Glutamatergic neuron (in vitro differentiated cells): ENCODE measurements around the gene ZNF674. TPM values are rescaled to one million over a fixed set of nuclear protein-coding genes. Genes with fewer than 3 reads are reported as not detected.
A peak's percentile ranks its signal among the peaks of the same experiment; 100 is the strongest.
"Not testable (repeated sequence)": the region's sequence is repeated elsewhere in the genome, so short reads cannot be mapped to it uniquely, and the experiment has no call there.

Source experiments
- DNase-seq: peaks from one replicate; pipeline ENCODE4 v3.0.0; 2022
- H3K27ac Mint-ChIP-seq: one replicate; pipeline ENCODE4 v1.8.0; 2020; ENCODE audit warnings: mild to moderate bottlenecking, mixed read lengths, inconsistent platforms; ENCODE audit not compliant: unreplicated experiment
- H3K27me3 Mint-ChIP-seq: one replicate; pipeline ENCODE4 v1.8.0; 2020; ENCODE audit warnings: mild to moderate bottlenecking, moderate library complexity, mixed read lengths, inconsistent platforms; ENCODE audit not compliant: unreplicated experiment
- H3K36me3 Mint-ChIP-seq: one replicate; pipeline ENCODE4 v1.8.0; 2020; ENCODE audit warnings: mild to moderate bottlenecking, mixed read lengths, inconsistent platforms; ENCODE audit not compliant: unreplicated experiment
- H3K4me1 Mint-ChIP-seq: one replicate; pipeline ENCODE4 v1.8.0; 2020; ENCODE audit warnings: mild to moderate bottlenecking, low read depth, mixed read lengths, inconsistent platforms; ENCODE audit not compliant: unreplicated experiment
- H3K4me3 Mint-ChIP-seq: one replicate; pipeline ENCODE4 v1.8.0; 2020; ENCODE audit warnings: mild to moderate bottlenecking, mixed read lengths, inconsistent platforms; ENCODE audit not compliant: unreplicated experiment
- H3K9me3 Mint-ChIP-seq: one replicate; pipeline ENCODE4 v1.8.0; 2020; ENCODE audit warnings: mild to moderate bottlenecking, moderate library complexity, mixed read lengths, inconsistent platforms; ENCODE audit not compliant: unreplicated experiment
- CTCF ChIP-seq: fragments of 200-600 bp; sonication (generic); IDR thresholded peaks from one replicate; pipeline ENCODE4 v1.5.0; 2021; ENCODE audit not compliant: partially characterized antibody, unreplicated experiment
- total RNA-seq: library from RNA; stranded (reverse); fragmentation: NEBNext Ultra II Directional; extraction: Animal tissue kit (Norgen Biotek cat#: 25700); gene quantifications from one replicate; pipeline ENCODE4 v1.2.1, GENCODE V29; 2021; ENCODE audit not compliant: unreplicated experiment

Gene ZNF674
- total RNA-seq, 1 donor from 2014 or later: 6.4 TPM

GRCh38 chrX:46477435-46477834, 67.8 kb downstream of the ZNF674 start:
- H3K27me3 Mint-ChIP-seq: no peaks in the 10 kb centered on the region
- no peaks in the 10 kb centered on the region for H3K4me1 Mint-ChIP-seq
- H3K4me3 Mint-ChIP-seq: no peak overlapping the region
- TF ChIP-seq CTCF: no peak
- H3K27ac Mint-ChIP-seq: no peak overlapping the region
- peaks cover 3% of the 10 kb centered on the region for H3K9me3 Mint-ChIP-seq
- no peak for DNase-seq
- H3K36me3 Mint-ChIP-seq: peaks cover 5% of the 10 kb centered on the region

GRCh38 chrX:46465203-46465602, 80.0 kb downstream of the ZNF674 start:
- TF ChIP-seq CTCF: no peak
- H3K9me3 Mint-ChIP-seq: peaks cover 1% of the 10 kb centered on the region
- H3K27me3 Mint-ChIP-seq: no peaks in the 10 kb centered on the region
- H3K4me1 Mint-ChIP-seq: no peaks in the 10 kb centered on the region
- DNase-seq: no peak
- no peak overlapping the region for H3K27ac Mint-ChIP-seq
- H3K4me3 Mint-ChIP-seq: no peak overlapping the region
- no peaks in the 10 kb centered on the region for H3K36me3 Mint-ChIP-seq

GRCh38 chrX:46463682-46464081, 81.5 kb downstream of the ZNF674 start:
- no peak overlapping the region for H3K27ac Mint-ChIP-seq
- no peaks in the 10 kb centered on the region for H3K4me1 Mint-ChIP-seq
- no peak overlapping the region for H3K4me3 Mint-ChIP-seq
- H3K36me3 Mint-ChIP-seq: no peaks in the 10 kb centered on the region
- no peak for DNase-seq
- TF ChIP-seq CTCF: no peak
- no peaks in the 10 kb centered on the region for H3K27me3 Mint-ChIP-seq
- H3K9me3 Mint-ChIP-seq: peaks cover 1% of the 10 kb centered on the region

- DNase-seq: no peak
- H3K27ac Mint-ChIP-seq: no peak overlapping the region
- no peaks in the 10 kb centered on the region for H3K36me3 Mint-ChIP-seq
- no peaks in the 10 kb centered on the region for H3K4me1 Mint-ChIP-seq
- no peak for TF ChIP-seq CTCF
- peaks cover 1% of the 10 kb centered on the region for H3K9me3 Mint-ChIP-seq
- H3K4me3 Mint-ChIP-seq: peak overlapping the region; percentile 1
- no peaks in the 10 kb centered on the region for H3K27me3 Mint-ChIP-seq
Observed at GRCh38 chrX:46461660-46462191, 83.5 kb downstream of the ZNF674 start.

GRCh38 chrX:46460801-46461659, 84.2 kb downstream of the ZNF674 start:
- not testable (repeated sequence) for H3K9me3 Mint-ChIP-seq, H3K27ac Mint-ChIP-seq, H3K4me3 Mint-ChIP-seq, H3K27me3 Mint-ChIP-seq, H3K4me1 Mint-ChIP-seq, DNase-seq, H3K36me3 Mint-ChIP-seq
